Naive thymus-derived CD4-positive, alpha-beta T cell (primary cell): ENCODE results near the gene MAGEB6. TPM values are rescaled to one million over a fixed set of nuclear protein-coding genes. Genes with fewer than 3 reads are reported as not detected.

ENCODE experiments used
- ATAC-seq: fragments of 150-1000 bp; cut with Tn5 transposase; 2 replicates; pipeline ENCODE4 v1.10.0; 2021; ENCODE audit warnings: mild to moderate bottlenecking, moderate library complexity
- CTCF ChIA-PET: fragments of 350-600 bp; sonication (Branson Sonifier 250); formaldehyde crosslinking; loops from one replicate; lab custom pipeline; 2021; ENCODE audit warnings: antibody characterized with exemption; lab: Charles Lee
- POLR2A ChIA-PET: fragments of 350-600 bp; sonication (Branson Sonifier 250); formaldehyde crosslinking; loops from one replicate; lab custom pipeline; 2021; ENCODE audit warnings: antibody characterized with exemption, inconsistent platforms; lab: Charles Lee
- DNase-seq, 9 donors: peaks; one replicate each; pipeline versions ENCODE4 v3.0.0 to v3.0.0-alpha.2; 2020 to 2022; ENCODE audit warnings: mixed read lengths in 1 of 9
- H3K27ac ChIP-seq: one replicate; pipeline ENCODE4 v1.7.0; 2013; ENCODE audit warnings: mild to moderate bottlenecking, low read depth, low read length, moderate library complexity
- H3K27me3 ChIP-seq, 2 donors: one replicate each; pipeline ENCODE4 v1.7.0; 2013; ENCODE audit warnings: low read length in 2 of 2, mild to moderate bottlenecking in 2 of 2, moderate library complexity in 2 of 2; ENCODE audit not compliant: control insufficient read depth in 2 of 2, insufficient read depth in 2 of 2
- H3K36me3 ChIP-seq, 3 experiments: 1 replicate in 2 of 3; 2 replicates in 1 of 3; pipeline ENCODE4 v1.7.0; 2013; ENCODE audit warnings: low read length in 3 of 3, mild to moderate bottlenecking in 3 of 3, moderate library complexity in 1 of 3; ENCODE audit not compliant: insufficient read depth in 3 of 3, control insufficient read depth in 2 of 3
- H3K4me1 ChIP-seq, 2 donors: one replicate each; pipeline ENCODE4 v1.7.0; 2013; ENCODE audit warnings: low read length in 2 of 2, mild to moderate bottlenecking in 2 of 2, moderate library complexity in 1 of 2; ENCODE audit not compliant: control insufficient read depth in 2 of 2, insufficient read depth in 2 of 2
- H3K4me3 ChIP-seq: 2 replicates; pipeline ENCODE4 v1.7.0; 2013; ENCODE audit warnings: mild to moderate bottlenecking, low read length
- H3K9me3 ChIP-seq, 3 experiments: 1 replicate in 2 of 3; 2 replicates in 1 of 3; pipeline ENCODE4 v1.7.0; 2013; ENCODE audit warnings: low read length in 3 of 3; ENCODE audit not compliant: control insufficient read depth in 2 of 3
- H3K27ac Mint-ChIP-seq, 9 donors: one replicate each; pipeline ENCODE4 v1.8.0; 2020 to 2022; ENCODE audit warnings: mixed read lengths in 9 of 9, mild to moderate bottlenecking in 8 of 9, moderate library complexity in 5 of 9, inconsistent platforms in 2 of 9
- H3K27me3 Mint-ChIP-seq, 5 donors: one replicate each; pipeline ENCODE4 v1.8.0; 2021 to 2022; ENCODE audit warnings: mixed read lengths in 5 of 5, mild to moderate bottlenecking in 1 of 5
- H3K36me3 Mint-ChIP-seq, 5 donors: one replicate each; pipeline ENCODE4 v1.8.0; 2020 to 2022; ENCODE audit warnings: mixed read lengths in 5 of 5, mild to moderate bottlenecking in 3 of 5, inconsistent platforms in 1 of 5
- H3K4me1 Mint-ChIP-seq, 7 donors: one replicate each; pipeline ENCODE4 v1.8.0; 2020 to 2022; ENCODE audit warnings: mixed read lengths in 7 of 7, mild to moderate bottlenecking in 3 of 7, inconsistent platforms in 1 of 7
- H3K4me3 Mint-ChIP-seq, 10 donors: one replicate each; pipeline ENCODE4 v1.8.0; 2020 to 2022; ENCODE audit warnings: mild to moderate bottlenecking in 10 of 10, mixed read lengths in 10 of 10, moderate library complexity in 6 of 10, inconsistent platforms in 2 of 10
- H3K9me3 Mint-ChIP-seq, 11 donors: one replicate each; pipeline ENCODE4 v1.8.0; 2020 to 2022; ENCODE audit warnings: mixed read lengths in 11 of 11, mild to moderate bottlenecking in 4 of 11, inconsistent platforms in 1 of 11, moderate library complexity in 1 of 11
- intact Hi-C, 2 donors: fragments of 100-400 bp; cut with micrococcal nuclease; formaldehyde crosslinking; loops; one replicate each; pipeline ENCODE4 v1.15.1; 2023
- polyA plus RNA-seq, 2 donors: library from polyadenylated mRNA; unstranded; fragments of 300-500 nt; fragmentation: Illumina TruSeq; gene quantifications; one replicate each; pipeline ENCODE4 v1.2.3, GENCODE V29; 2021
- total RNA-seq, 6 experiments: library from RNA in 5 of 6; stranded (reverse) in 5 of 6; gene quantifications; 1 replicate in 5 of 6; 2 replicates in 1 of 6; pipeline ENCODE4 v1.2.3 and lab custom pipeline; 2021 to 2026

The MAGEB6 gene
- total and polyA plus RNA-seq, 7 experiments from 2014 or later, result not detected

GRCh38 chrX:26219351-26219750 lies 27.1 kb downstream of the MAGEB6 start:
- Histone ChIP-seq H3K4me1 (no peaks in the 10 kb centered on the region), H3K4me3 (no peak overlapping the region), H3K36me3 (no peaks in the 10 kb centered on the region), H3K27me3 (no peaks in the 10 kb centered on the region), H3K9me3 (no peaks in the 10 kb centered on the region), H3K27ac (no peak overlapping the region)
- no peaks in the 10 kb centered on the region for H3K27me3 Mint-ChIP-seq
- ATAC-seq (no peak), DNase-seq (no peak)
- no peaks in the 10 kb centered on the region for H3K36me3 Mint-ChIP-seq
- CTCF ChIA-PET, result no interaction called here
- H3K9me3 Mint-ChIP-seq, result peaks cover 0 to 9% (median 1%) of the 10 kb centered on the region in 11 donors
- intact Hi-C loops, result no loop called here
- no peak overlapping the region for H3K27ac Mint-ChIP-seq
- no peak overlapping the region for H3K4me3 Mint-ChIP-seq
- H3K4me1 Mint-ChIP-seq, result no peaks in the 10 kb centered on the region
- POLR2A ChIA-PET, result no interaction called here

- Mint-ChIP-seq H3K27ac (no peak overlapping the region), H3K27me3 (no peaks in the 10 kb centered on the region), H3K9me3 (peaks cover 0 to 11% (median 3%) of the 10 kb centered on the region in 11 donors), H3K4me1 (no peaks in the 10 kb centered on the region), H3K4me3 (no peak overlapping the region), H3K36me3 (no peaks in the 10 kb centered on the region)
- H3K36me3 ChIP-seq, result no peaks in the 10 kb centered on the region
- CTCF ChIA-PET, result no interaction called here
- H3K27me3 ChIP-seq, result no peaks in the 10 kb centered on the region
- ATAC-seq, result no peak
- POLR2A ChIA-PET, result no interaction called here
- H3K4me1 ChIP-seq, result no peaks in the 10 kb centered on the region
- no peak overlapping the region for H3K4me3 ChIP-seq
- DNase-seq, result no peak
- H3K9me3 ChIP-seq, result no peaks in the 10 kb centered on the region
- intact Hi-C loops, result no loop called here
- no peak overlapping the region for H3K27ac ChIP-seq
Observed at GRCh38 chrX:26234177-26234576, 41.9 kb downstream of the MAGEB6 start.

Other genes starting within 250 kb of the MAGEB6 start
- gene MAGEB18, start 54.1 kb upstream of the MAGEB6 start, total RNA-seq, result not detected
- not detected for gene MAGEB18, start 54.1 kb upstream of the MAGEB6 start, polyA plus RNA-seq
- not detected for gene MAGEB6B, start 31.8 kb upstream of the MAGEB6 start, total RNA-seq
- gene MAGEB6B, start 31.8 kb upstream of the MAGEB6 start, polyA plus RNA-seq, result not detected
- not detected for gene MAGEB5, start 23.7 kb downstream of the MAGEB6 start, total RNA-seq
- gene MAGEB5, start 23.7 kb downstream of the MAGEB6 start, polyA plus RNA-seq, result not detected